RPMI8226 (cell line): ENCODE data around the gene STIMATE.

Source experiments
- DNase-seq: peaks from one replicate; pipeline ENCODE4 v3.0.0-alpha.2; 2015

STIMATE gene

DNA sequence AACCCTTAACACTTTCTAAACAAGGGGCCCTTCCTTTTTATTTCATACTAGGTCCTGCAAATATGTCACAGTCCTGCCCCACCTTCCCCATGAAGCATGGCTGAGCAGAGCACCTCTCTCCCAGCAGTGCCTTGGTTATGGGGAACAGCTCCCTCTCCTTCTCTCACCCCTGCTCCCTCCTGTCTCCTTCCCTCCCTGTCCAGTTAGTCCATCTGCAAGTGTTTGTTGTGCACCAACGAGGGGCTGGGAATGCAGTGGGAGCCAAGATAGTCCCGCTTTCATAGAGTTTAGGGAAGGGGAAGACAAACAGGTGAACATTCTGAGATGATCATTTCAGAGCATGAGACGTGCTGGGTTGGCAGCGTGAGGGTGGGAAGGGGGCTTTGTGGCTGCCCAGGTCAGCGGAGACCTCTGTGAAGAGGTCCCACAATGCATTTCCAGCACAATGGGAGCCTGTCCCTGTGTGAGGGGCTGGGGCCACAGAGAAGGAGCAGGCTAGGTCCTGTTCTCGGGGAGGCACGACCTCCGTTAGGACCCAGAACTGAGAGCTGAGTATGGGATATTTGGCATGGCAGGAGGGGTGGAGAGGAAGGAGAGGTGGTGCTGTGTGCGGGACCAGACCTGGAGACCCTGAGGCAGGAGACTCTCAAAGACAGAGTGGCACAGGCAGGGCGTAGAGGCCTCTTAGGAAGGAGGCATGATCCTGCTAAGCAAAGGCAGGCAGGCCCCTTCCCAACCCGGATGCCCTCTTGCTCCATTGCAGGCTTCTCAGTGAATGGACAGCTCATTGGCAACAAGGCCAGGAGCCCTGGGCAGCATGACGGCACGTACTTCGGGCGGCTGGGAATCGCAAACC lies 108.2 kb downstream of the STIMATE start:
- no peak for DNase-seq

DNA sequence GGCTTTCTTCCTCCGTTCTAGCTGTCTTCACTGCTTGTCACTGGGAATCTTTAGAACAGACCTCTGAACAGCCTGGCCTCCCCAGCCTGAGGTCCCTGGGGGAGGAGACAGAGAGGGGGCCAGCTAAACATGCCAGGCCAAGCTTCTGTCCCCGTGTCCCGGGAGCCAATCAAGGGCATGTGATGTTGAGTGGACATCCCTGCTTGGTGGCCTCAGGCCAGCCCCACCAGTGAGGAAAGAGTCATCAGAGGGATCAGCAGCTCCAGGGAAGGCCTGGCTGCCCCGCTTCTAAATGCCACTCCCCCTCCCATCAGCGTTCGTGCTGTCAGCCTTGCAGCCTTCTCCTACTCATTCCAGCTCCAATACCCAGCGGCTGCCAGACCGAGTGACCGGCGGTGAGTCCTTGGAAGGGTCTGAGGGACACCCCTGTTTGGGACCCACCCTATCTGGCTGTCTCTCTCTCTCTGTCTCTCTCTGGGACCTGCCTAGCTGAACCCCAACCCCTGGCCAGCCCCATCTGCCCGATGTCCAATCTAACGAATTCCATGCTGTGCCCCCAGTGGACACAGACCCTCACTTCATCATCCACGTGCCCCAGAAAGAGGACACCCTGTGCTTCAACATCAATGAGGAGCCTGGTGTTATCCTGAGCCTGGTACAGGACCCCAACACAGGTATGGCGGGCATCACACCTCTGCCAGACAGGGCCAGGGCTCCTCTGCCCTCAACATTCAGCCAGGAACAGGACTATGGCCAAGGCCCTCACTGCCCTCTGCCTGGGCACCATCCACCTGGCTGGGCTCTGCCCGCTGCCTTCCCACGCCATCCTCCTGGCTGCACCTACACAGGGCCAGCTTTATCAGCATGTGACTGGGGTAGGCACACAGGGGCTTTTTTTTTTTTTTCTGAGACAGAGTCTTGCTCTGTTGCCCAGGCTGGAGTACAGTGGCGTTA lies 109.4 kb downstream of the STIMATE start:
- no peak for DNase-seq

GRCh38 chr3:52787246-52787645 lies 110.1 kb downstream of the STIMATE start:
- no peak for DNase-seq
